BE2C (cell line): ENCODE data around the gene GNLY.
A peak's percentile ranks its signal among the peaks of the same experiment; 100 is the strongest.

Experiments used
- DNase-seq: peaks from one replicate; pipeline ENCODE4 v3.0.0-alpha.2; 2020
- H3K27me3 ChIP-seq: fragments of 250-450 bp; sonication (Bioruptor Pico); 2 replicates; pipeline ENCODE4 v1.5.1; 2020; ENCODE audit warnings: mild to moderate bottlenecking
- H3K36me3 ChIP-seq: fragments of 250-450 bp; sonication (Bioruptor Pico); 2 replicates; pipeline ENCODE4 v1.5.1; 2020; ENCODE audit warnings: mild to moderate bottlenecking
- H3K4me1 ChIP-seq: fragments of 250-450 bp; sonication (Bioruptor Pico); 2 replicates; pipeline ENCODE4 v1.5.1; 2020
- H3K4me3 ChIP-seq: 2 replicates; pipeline ENCODE4 v1.5.1; 2011; ENCODE audit warnings: low read depth, low read length
- H3K9me3 ChIP-seq: fragments of 250-450 bp; sonication (Bioruptor Pico); 2 replicates; pipeline ENCODE4 v1.5.1; 2020
- CTCF ChIP-seq: IDR thresholded peaks from 2 replicates; pipeline ENCODE4 v1.5.1; 2012; ENCODE audit warnings: mild to moderate bottlenecking, low read depth, low read length

GNLY gene

GRCh38 chr2:85674417-85674816 is 19.7 kb upstream of the GNLY start:
- Histone ChIP-seq H3K27me3 (no peaks in the 10 kb centered on the region), H3K36me3 (no peaks in the 10 kb centered on the region), H3K4me1 (no peaks in the 10 kb centered on the region), H3K9me3 (no peaks in the 10 kb centered on the region), H3K4me3 (no peak overlapping the region)
- no peak for TF ChIP-seq CTCF
- no peak for DNase-seq

- no peaks in the 10 kb centered on the region for H3K27me3 ChIP-seq
- DNase-seq = no peak
- no peaks in the 10 kb centered on the region for H3K4me1 ChIP-seq
- no peak for TF ChIP-seq CTCF
- no peaks in the 10 kb centered on the region for H3K9me3 ChIP-seq
- no peak overlapping the region for H3K4me3 ChIP-seq
- H3K36me3 ChIP-seq = no peaks in the 10 kb centered on the region
Observed at GRCh38 chr2:85675427-85675826, 18.7 kb upstream of the GNLY start.

GRCh38 chr2:85675866-85676548 is 18.2 kb upstream of the GNLY start:
- no peak for DNase-seq
- Histone ChIP-seq H3K27me3 (no peaks in the 10 kb centered on the region), H3K36me3 (no peaks in the 10 kb centered on the region), H3K4me3 (no peak overlapping the region), H3K9me3 (no peaks in the 10 kb centered on the region), H3K4me1 (no peaks in the 10 kb centered on the region)
- TF ChIP-seq CTCF = no peak

GRCh38 chr2:85678377-85678776 is 15.8 kb upstream of the GNLY start:
- DNase-seq = no peak
- no peaks in the 10 kb centered on the region for H3K4me1 ChIP-seq
- H3K9me3 ChIP-seq = no peaks in the 10 kb centered on the region
- no peaks in the 10 kb centered on the region for H3K27me3 ChIP-seq
- no peak overlapping the region for H3K4me3 ChIP-seq
- no peaks in the 10 kb centered on the region for H3K36me3 ChIP-seq
- no peak for TF ChIP-seq CTCF

GRCh38 chr2:85678794-85679672 is 15.1 kb upstream of the GNLY start:
- Histone ChIP-seq H3K4me1 (no peaks in the 10 kb centered on the region), H3K9me3 (no peaks in the 10 kb centered on the region), H3K4me3 (no peak overlapping the region), H3K27me3 (no peaks in the 10 kb centered on the region), H3K36me3 (no peaks in the 10 kb centered on the region)
- peak; percentile 74 for DNase-seq
- TF ChIP-seq CTCF = peak; percentile 73

- H3K4me3 ChIP-seq = no peak overlapping the region
- no peaks in the 10 kb centered on the region for H3K27me3 ChIP-seq
- H3K4me1 ChIP-seq = no peaks in the 10 kb centered on the region
- H3K9me3 ChIP-seq = no peaks in the 10 kb centered on the region
- no peaks in the 10 kb centered on the region for H3K36me3 ChIP-seq
- peak; percentile 31 for DNase-seq
- TF ChIP-seq CTCF = no peak
Observed at GRCh38 chr2:85680707-85681371, 13.3 kb upstream of the GNLY start.
